Psoas muscle (tissue), 8 donors: ENCODE results near the gene MRPS17. TPM values are rescaled to one million over a fixed set of nuclear protein-coding genes. Genes with fewer than 3 reads are reported as not detected.

ENCODE experiments used
- ATAC-seq, 4 donors: fragments of 200-7000 bp; cut with Tn5 transposase; one replicate each; pipeline ENCODE4 v1.9.1; 2020; ENCODE audit warnings: moderate library complexity in 3 of 4, mild to moderate bottlenecking in 2 of 4
- DNase-seq, 2 donors: peaks; one replicate each; pipeline ENCODE4 v3.0.0-alpha.2; 2020
- H3K27ac ChIP-seq: fragments of 200-600 bp; one replicate; pipeline ENCODE4 v1.8.0; 2022
- H3K27me3 ChIP-seq, 3 donors: fragments of 200-600 bp in 1 of 3; one replicate each; pipeline versions ENCODE4 v1.6.1 to v1.8.0; 2013 to 2022; ENCODE audit warnings: low read length in 2 of 3, mild to moderate bottlenecking in 2 of 3, moderate library complexity in 1 of 3; ENCODE audit not compliant: insufficient read depth in 3 of 3
- H3K36me3 ChIP-seq, 2 donors: fragments of 200-600 bp in 1 of 2; one replicate each; pipeline versions ENCODE4 v1.6.1 to v1.8.0; 2013 to 2022; ENCODE audit warnings: low read depth in 1 of 2, mild to moderate bottlenecking in 1 of 2, moderate library complexity in 1 of 2; ENCODE audit not compliant: insufficient read depth in 1 of 2
- H3K4me1 ChIP-seq: fragments of 200-600 bp; one replicate; pipeline ENCODE4 v1.8.0; 2022
- H3K4me3 ChIP-seq: fragments of 200-600 bp; one replicate; pipeline ENCODE4 v1.8.0; 2022; ENCODE audit warnings: mild to moderate bottlenecking
- H3K9me3 ChIP-seq: fragments of 200-600 bp; one replicate; pipeline ENCODE4 v1.8.0; 2022
- CTCF ChIP-seq: fragments of 200-600 bp; IDR thresholded peaks from one replicate; pipeline ENCODE4 v1.8.0; 2022; ENCODE audit warnings: antibody characterized with exemption
- WGBS, 3 donors: extraction: QIAGEN DNeasy Blood & Tissue Kit; methylation state at CpG; one replicate each; pipeline versions ENCODE4 v1.1.6 to v1.1.7; 2013; 5-methylcytosine and 5-hydroxymethylcytosine counted together
- intact Hi-C, 2 donors: fragments of 100-400 bp; cut with DNase I; formaldehyde crosslinking; loops; one replicate each; pipeline versions ENCODE4 v1.11.0 to v1.14.2; 2022
- polyA plus RNA-seq, 3 donors: library from polyadenylated mRNA; stranded (reverse); fragments of 200-250 nt; gene quantifications; one replicate each; pipeline ENCODE4 v1.2.3, GENCODE V29; 2013
- total RNA-seq, 4 donors: library from RNA; stranded (reverse); fragmentation: NEBNext Ultra II Directional in 2 of 4; extraction: Animal tissue kit (Norgen Biotek cat#: 25700) in 2 of 4; gene quantifications; one replicate each; pipeline versions ENCODE4 v1.2.1 to v1.2.4, GENCODE V29; 2021 to 2023
- donor health status: healthy with polysubstance abuse.
- donor health status: DM: no; HTN: no; CAD: no; lungs with moderate emphysema.
- donor health status: Bipolar disorder and iron deficiency.
- donor health status: healthy.
- donor health status: DM: yes; HTN: yes; CAD: no.
- donor health status: DM: no; HTN: no; CAD: no.
- donor health status: DM: no; HTN: no; CAD: no.
- donor health status: DM: yes; HTN: yes; CAD: no.

MRPS17 gene
- total and polyA plus RNA-seq, 7 donors = 23.8 to 45.4 (median 29.8) TPM

DNA sequence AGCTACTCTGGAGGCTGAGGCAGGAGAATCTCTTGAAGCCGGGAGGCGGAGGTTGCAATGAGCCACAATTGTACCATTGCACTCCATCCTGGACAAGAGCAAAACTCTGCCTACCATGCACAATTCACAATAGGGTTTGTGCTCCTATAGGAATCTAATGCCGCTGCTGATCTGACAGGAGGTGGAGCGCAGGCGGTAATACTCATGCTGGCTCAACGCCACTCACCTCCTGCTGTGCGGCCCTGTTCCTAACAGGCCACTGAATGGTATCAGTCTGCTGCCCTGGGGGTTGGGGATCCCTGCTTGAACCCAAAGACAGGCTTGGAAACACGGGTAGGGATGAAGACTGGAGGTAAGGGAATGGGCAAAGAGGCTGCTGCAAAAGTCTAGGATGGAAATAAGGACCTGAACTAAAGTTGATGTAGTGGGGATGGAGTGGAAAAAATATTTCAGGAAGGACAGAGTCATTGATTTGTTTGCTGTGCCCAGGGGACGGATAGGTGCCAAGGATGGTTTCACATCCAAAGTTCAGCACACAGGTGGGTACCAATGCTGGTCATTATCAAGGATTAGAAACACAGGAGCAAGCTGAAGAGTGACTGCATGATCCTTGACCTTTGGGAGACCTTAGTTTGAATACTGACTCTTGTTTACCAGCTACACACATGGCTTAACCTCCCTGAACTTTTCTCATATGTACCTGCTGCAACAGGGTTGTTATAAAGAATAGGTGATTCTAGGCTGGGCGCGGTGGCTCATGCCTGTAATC is 2.2 kb downstream of the MRPS17 start:
- peaks cover 8 to 34% of the 10 kb centered on the region in 2 donors for H3K36me3 ChIP-seq
- H3K4me1 ChIP-seq = peaks cover 7% of the 10 kb centered on the region
- DNase-seq (no peak), ATAC-seq (no peak)
- no peak for TF ChIP-seq CTCF
- H3K27me3 ChIP-seq = no peaks in the 10 kb centered on the region
- no peaks in the 10 kb centered on the region for H3K9me3 ChIP-seq
- no peak overlapping the region for H3K27ac ChIP-seq
- H3K4me3 ChIP-seq = no peak overlapping the region
- intact Hi-C loops = loop anchor here in 1 of 2 donors (5.0 kb wide), 1 partner anchor 67 kb away; the partner anchor contains the start of gene ZNF713
- 84 to 91% (median 85%) methylated on average over 11 of the region's 11 CpGs for WGBS, 3 donors

DNA sequence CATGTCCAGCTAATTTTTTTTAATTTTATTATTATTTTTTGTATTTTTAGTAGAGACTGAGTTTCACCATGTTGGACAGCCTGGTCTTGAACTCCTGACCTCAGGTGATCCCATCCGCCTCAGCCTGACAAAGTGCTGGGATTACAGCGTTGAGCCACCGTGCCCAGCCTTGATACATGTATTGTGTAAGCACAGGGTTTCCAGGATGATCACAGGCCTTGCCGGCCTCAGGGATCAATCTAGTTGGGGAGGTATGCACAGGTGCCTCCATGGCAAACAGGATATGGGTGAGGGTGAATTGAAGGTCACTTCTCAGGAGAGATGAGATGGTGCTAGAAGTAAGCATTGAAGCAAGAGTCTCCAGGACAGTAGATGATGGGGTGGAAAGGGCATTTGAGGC is 5.5 kb downstream of the MRPS17 start:
- Histone ChIP-seq H3K27me3 (no peaks in the 10 kb centered on the region), H3K27ac (no peak overlapping the region), H3K36me3 (peaks cover 8 to 34% of the 10 kb centered on the region in 2 donors), H3K9me3 (no peaks in the 10 kb centered on the region), H3K4me1 (peaks cover 7% of the 10 kb centered on the region), H3K4me3 (no peak overlapping the region)
- intact Hi-C loops = no loop called here
- WGBS, 3 donors = 80 to 92% (median 85%) methylated on average over 4 of the region's 4 CpGs
- no peak for TF ChIP-seq CTCF
- ATAC-seq (no peak), DNase-seq (no peak)

GRCh38 chr7:55962014-55962413 is 10.3 kb downstream of the MRPS17 start:
- intact Hi-C loops = loop anchor here (5.0 to 10.0 kb wide), 3 partner anchors 320 to 1205 kb away; partner anchors contain the start of genes LANCL2 (in 1 of the 2) and SEC61G (in 1 of the 2)
- TF ChIP-seq CTCF = no peak
- Histone ChIP-seq H3K27ac (no peak overlapping the region), H3K36me3 (no peaks in the 10 kb centered on the region), H3K4me3 (no peak overlapping the region), H3K27me3 (no peaks in the 10 kb centered on the region), H3K4me1 (peaks cover 21% of the 10 kb centered on the region), H3K9me3 (no peaks in the 10 kb centered on the region)
- 71 to 76% (median 75%) methylated on average over 3 of the region's 3 CpGs for WGBS, 3 donors
- DNase-seq (no peak), ATAC-seq (no peak)

GRCh38 chr7:55963584-55964168 is 12.0 kb downstream of the MRPS17 start:
- ATAC-seq (no peak), DNase-seq (no peak)
- Histone ChIP-seq H3K4me3 (peak overlapping the region; percentile 73), H3K27ac (peak overlapping the region; percentile 89), H3K4me1 (peaks cover 29% of the 10 kb centered on the region), H3K36me3 (no peaks in the 10 kb centered on the region), H3K27me3 (no peaks in the 10 kb centered on the region), H3K9me3 (no peaks in the 10 kb centered on the region)
- WGBS, 3 donors = 77 to 78% (median 77%) methylated on average over 15 of the region's 15 CpGs
- TF ChIP-seq CTCF = no peak
- intact Hi-C loops = loop anchor here (1.0 to 10.0 kb wide), 5 partner anchors 12 to 1206 kb away; partner anchors contain the start of genes LANCL2 (in 1 of the 2), MRPS17 (in 1 of the 2) and SEC61G (in 1 of the 2)
